ENCODE results near the gene CCDC200.
"Not testable (repeated sequence)": the region's sequence is repeated elsewhere in the genome, so short reads cannot be mapped to it uniquely, and the experiment has no call there.

The CCDC200 gene

GRCh38 chr17:43232021-43232699 lies 3.7 kb upstream of the CCDC200 start:
- H3K79me2 ChIP-seq (ENCODE audit: low read length); H3K27ac ChIP-seq (ENCODE audit: low read length); H3K4me1 ChIP-seq (ENCODE audit: low read length); H4K20me1 ChIP-seq (ENCODE audit: insufficient read depth, low read length); H2AFZ ChIP-seq (ENCODE audit: low read depth, low read length); H3K36me3 ChIP-seq (replicated peaks; ENCODE audit: low read depth, low read length); H3K27me3 ChIP-seq (ENCODE audit: low read depth, low read length); H3K9me3 ChIP-seq (ENCODE audit: insufficient read depth, low read length): not testable (repeated sequence)
- peak overlapping the region; percentile 45; the same call in 1 of the 2 replicates for H3K4me2 ChIP-seq (ENCODE audit: low read length)
- H3K9ac ChIP-seq (ENCODE audit: low read length) = peak overlapping the region; percentile 44; the same call in 1 of the 2 replicates
- peak overlapping the region; percentile 60; the same call in 1 of the 2 replicates for H3K4me3 ChIP-seq (ENCODE audit: low read length)

- H2AFZ ChIP-seq (ENCODE audit: low read depth, low read length); H3K4me1 ChIP-seq (ENCODE audit: low read length); H3K36me3 ChIP-seq (replicated peaks; ENCODE audit: low read depth, low read length); H3K27me3 ChIP-seq (ENCODE audit: low read depth, low read length); H3K79me2 ChIP-seq (ENCODE audit: low read length); H3K27ac ChIP-seq (ENCODE audit: low read length); H3K9me3 ChIP-seq (ENCODE audit: insufficient read depth, low read length); H4K20me1 ChIP-seq (ENCODE audit: insufficient read depth, low read length): not testable (repeated sequence)
- Histone ChIP-seq H3K9ac (ENCODE audit: low read length) (peak overlapping the region; percentile 44; the same call in 1 of the 2 replicates), H3K4me2 (ENCODE audit: low read length) (peak overlapping the region; percentile 45; the same call in 1 of the 2 replicates), H3K4me3 (ENCODE audit: low read length) (peak overlapping the region; percentile 60; the same call in 1 of the 2 replicates)
Measured at GRCh38 chr17:43231205-43232020, 3.0 kb upstream of the CCDC200 start.

- no peak overlapping the region for H2AFZ ChIP-seq (ENCODE audit: low read depth, low read length)
- H3K4me1 ChIP-seq (ENCODE audit: low read length) = no peaks in the 10 kb centered on the region
- H3K4me3 ChIP-seq (ENCODE audit: low read length) = no peak overlapping the region
- TF ChIP-seq EZH2phosphoT487 (IDR thresholded peaks at IDR 0.05; ENCODE audit: low read depth) = no peak
- no peak for TF ChIP-seq CTCF (IDR thresholded peaks at IDR 0.05; ENCODE audit: low read depth, low read length)
- H3K9ac ChIP-seq (ENCODE audit: low read length) = no peak overlapping the region
- no peaks in the 10 kb centered on the region for H3K27me3 ChIP-seq (ENCODE audit: low read depth, low read length)
- no peak overlapping the region for H3K4me2 ChIP-seq (ENCODE audit: low read length)
- no peaks in the 10 kb centered on the region for H3K79me2 ChIP-seq (ENCODE audit: low read length)
- H3K27ac ChIP-seq (ENCODE audit: low read length) = no peak overlapping the region
- H4K20me1 ChIP-seq (ENCODE audit: insufficient read depth, low read length) = no peaks in the 10 kb centered on the region
- peaks cover 4% of the 10 kb centered on the region for H3K36me3 ChIP-seq (replicated peaks; ENCODE audit: low read depth, low read length)
- no peaks in the 10 kb centered on the region for H3K9me3 ChIP-seq (ENCODE audit: insufficient read depth, low read length)
Measured at GRCh38 chr17:43226393-43226792, 2.0 kb downstream of the CCDC200 start.

- H3K9ac ChIP-seq (ENCODE audit: low read length) = no peak overlapping the region
Measured at GRCh38 chr17:43224146-43224705, 4.2 kb downstream of the CCDC200 start.

More at GRCh38 chr17:43224146-43224705, 4.2 kb downstream of the CCDC200 start:
- H3K9me3 ChIP-seq (ENCODE audit: insufficient read depth, low read length) = no peaks in the 10 kb centered on the region
- no peak for TF ChIP-seq EZH2phosphoT487 (IDR thresholded peaks at IDR 0.05; ENCODE audit: low read depth)
- no peak for TF ChIP-seq CTCF (IDR thresholded peaks at IDR 0.05; ENCODE audit: low read depth, low read length)
- peaks cover 4% of the 10 kb centered on the region for H3K36me3 ChIP-seq (replicated peaks; ENCODE audit: low read depth, low read length)
- no peak overlapping the region for H2AFZ ChIP-seq (ENCODE audit: low read depth, low read length)
- H3K27me3 ChIP-seq (ENCODE audit: low read depth, low read length) = no peaks in the 10 kb centered on the region
- no peak overlapping the region for H3K4me3 ChIP-seq (ENCODE audit: low read length)
- no peak overlapping the region for H3K4me2 ChIP-seq (ENCODE audit: low read length)
- H3K4me1 ChIP-seq (ENCODE audit: low read length) = no peaks in the 10 kb centered on the region
- H4K20me1 ChIP-seq (ENCODE audit: insufficient read depth, low read length) = no peaks in the 10 kb centered on the region
- H3K27ac ChIP-seq (ENCODE audit: low read length) = no peak overlapping the region
- no peaks in the 10 kb centered on the region for H3K79me2 ChIP-seq (ENCODE audit: low read length)
